ENCODE data around the gene DNAH2.
"Not testable (repeated sequence)": the region's sequence is repeated elsewhere in the genome, so short reads cannot be mapped to it uniquely, and the experiment has no call there.

Gene DNAH2

DNA sequence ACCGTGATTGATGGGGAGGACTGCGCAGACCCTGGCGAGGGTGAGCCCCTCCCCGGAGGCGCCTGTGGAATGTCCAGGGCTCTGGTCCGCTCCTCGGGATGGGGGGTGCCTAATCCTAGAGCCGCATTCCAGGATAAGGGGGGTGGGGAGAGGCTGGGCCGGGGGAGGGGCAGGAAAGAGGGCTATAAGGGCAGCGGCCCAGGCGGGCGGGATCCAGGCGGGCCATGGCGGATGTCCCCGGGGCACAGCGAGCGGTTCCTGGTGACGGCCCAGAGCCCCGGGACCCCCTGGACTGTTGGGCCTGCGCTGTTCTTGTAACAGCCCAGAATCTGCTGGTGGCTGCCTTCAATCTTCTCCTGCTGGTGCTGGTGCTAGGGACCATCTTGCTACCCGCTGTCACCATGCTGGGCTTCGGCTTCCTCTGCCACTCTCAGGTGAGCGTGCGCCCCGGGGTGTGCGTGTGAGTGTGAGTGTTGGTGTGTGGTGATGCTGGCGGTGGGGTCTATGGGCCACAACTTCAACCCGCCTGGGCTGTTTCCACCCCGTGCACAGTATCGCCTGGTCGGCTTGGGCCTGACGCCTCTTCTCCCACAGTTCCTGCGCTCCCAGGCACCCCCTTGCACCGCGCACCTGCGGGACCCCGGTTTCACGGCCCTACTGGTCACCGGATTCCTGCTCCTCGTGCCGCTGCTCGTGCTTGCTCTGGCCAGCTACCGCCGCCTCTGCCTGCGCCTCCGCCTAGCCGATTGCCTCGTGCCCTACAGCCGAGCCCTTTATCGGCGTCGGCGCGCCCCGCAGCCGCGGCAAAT lies 137.5 kb downstream of the DNAH2 start, which contains the start of gene TMEM88:
TMEM88 (plus strand) TSS at position 216 of the 809 bp plus-strand sequence; CDS start at position 225, 9 bp downstream.
- no peak for DNase-seq

DNA sequence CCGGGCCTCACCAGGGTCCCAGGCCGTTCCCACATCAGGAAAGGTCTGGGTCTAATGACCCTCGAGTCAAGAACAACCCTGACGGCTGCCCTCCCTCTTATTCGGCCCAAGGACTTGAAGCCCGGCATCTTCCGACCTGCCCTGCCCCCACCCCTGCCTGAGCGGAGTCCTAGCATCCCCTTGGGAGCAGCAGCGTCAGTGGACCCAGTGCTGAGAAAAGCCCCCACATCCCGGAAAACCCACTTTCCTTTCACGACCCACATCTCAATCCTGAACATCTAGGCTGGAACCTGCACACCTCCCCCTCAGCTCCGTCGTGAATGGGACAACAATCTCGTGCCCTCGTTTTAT lies 138.1 kb downstream of the DNAH2 start:
- no peak for DNase-seq

DNA sequence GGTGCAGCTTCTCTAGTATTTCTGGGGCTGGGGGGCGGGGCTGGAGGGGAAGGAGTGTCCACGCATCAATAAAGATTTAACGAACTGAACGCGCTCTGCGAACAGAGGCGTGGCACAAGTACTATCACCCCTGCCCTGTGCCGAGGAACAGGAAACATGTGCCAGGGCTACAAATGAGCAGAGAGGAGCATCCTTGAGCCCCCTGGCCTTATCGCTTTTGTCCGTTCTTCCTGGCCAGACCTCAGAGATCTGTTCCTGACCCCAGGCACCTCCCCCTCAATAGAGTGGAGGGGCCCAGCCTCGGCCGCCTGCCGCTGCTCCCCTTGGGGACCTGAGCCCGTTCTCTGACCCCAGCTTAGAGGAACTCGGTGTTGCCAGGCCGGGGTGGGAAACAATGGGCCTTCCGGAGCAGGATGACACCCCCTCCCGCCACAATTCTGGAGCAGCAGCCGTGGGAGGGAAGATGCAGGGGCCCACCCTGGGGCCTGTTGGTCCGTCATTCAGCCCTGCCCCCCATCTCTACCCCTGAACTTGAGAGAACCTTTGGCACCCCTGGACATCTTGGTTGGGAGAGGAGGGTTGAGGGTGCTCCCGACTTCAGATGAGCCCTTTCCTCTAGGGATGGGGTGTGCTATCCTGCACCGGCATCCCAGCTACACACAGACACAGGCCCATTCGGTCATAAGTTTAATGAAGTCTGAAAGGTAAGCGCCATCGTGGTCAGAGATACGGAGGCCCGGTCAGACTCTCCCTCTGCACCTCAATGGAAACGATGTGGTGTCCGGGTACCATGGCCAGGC lies 138.7 kb downstream of the DNAH2 start:
- DNase-seq, result no peak

DNA sequence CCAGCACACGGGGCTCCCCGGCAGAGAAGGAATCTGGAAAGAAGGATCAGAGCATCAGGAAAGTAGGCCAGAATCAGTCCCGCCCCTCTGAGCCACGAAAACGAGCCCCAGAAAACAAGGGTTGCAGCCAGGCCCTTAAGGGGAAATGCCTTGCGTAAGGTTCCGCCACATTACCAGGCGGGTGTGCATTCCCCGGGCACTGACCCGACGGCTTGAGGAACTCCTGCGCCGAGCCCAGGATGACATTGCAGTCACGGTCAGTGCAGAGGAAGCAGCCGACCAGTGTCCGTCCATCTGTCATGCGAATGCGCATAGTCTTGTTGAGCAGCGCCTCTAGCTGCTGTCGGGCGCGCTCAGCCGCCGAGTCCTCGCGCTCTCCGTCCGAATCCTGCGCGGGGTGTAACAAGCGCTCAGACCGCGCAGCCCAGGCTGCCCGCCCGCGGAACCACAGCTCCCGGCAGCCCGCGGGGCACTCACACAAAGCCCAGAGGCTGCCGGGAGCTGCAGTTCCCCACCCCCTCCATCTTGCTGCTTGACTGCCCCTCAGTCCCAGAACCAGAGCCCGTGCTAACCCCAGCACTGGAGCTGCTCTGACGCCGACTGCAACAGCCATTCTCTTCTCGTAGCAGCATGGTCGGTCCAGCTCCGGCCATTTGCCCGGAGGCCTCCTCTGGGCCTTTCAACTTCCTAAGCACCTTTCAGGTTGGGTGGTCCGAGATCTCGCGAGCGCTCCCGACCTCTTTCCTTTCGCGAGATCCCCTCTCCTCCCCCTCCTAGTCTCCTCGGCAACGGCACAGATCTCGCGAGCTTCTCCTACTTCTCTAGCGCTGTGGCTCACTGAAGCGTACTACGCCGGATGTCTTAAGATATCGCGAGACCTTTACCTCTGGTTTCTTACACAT lies 139.5 kb downstream of the DNAH2 start, which contains the start of gene NAA38:
NAA38 (minus strand) TSS at position 749 of the 902 bp plus-strand sequence; CDS start at position 653, 96 bp downstream.
- peak; percentile 90 for DNase-seq

GRCh38 chr17:7857713-7858521 lies 140.4 kb downstream of the DNAH2 start, which contains the start of gene CYB5D1:
CYB5D1 (plus strand) TSS chr17:7858003; CDS start chr17:7858135, 132 bp downstream.
- DNase-seq, result peak; percentile 86

DNA sequence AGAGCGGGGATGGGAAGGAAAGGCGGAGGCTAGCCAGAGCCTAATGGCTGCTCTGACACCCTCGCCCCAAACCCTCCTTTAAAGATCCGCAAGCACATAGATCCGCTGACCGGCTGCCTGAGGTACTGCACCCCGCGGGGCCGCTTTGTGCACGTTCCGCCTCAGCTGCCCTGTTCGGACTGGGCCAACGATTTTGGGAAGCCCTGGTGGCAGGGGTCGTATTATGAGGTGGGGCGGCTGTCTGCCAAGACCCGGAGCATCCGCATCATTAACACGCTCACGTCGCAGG lies 140.9 kb downstream of the DNAH2 start:
- DNase-seq, result no peak

DNA sequence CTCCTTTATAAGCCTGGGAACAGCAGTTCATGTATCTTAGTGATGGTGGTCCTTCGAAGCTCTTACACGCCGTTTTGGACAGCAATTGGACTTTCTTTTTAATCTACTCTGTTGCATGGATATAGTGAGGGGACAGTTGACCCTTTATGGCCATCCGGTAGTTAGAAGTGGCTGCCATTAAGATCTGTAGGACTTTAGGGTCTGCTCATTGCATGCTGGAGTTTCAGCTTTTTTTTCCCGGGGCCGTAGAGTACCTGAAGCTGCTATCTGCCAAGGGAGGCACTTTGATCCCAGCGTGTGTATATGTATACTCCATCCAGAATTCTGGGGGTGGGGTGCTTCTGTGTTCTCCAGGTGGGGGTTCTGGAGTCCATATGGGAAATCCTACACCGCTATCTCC lies 141.5 kb downstream of the DNAH2 start:
- DNase-seq, result no peak

DNA sequence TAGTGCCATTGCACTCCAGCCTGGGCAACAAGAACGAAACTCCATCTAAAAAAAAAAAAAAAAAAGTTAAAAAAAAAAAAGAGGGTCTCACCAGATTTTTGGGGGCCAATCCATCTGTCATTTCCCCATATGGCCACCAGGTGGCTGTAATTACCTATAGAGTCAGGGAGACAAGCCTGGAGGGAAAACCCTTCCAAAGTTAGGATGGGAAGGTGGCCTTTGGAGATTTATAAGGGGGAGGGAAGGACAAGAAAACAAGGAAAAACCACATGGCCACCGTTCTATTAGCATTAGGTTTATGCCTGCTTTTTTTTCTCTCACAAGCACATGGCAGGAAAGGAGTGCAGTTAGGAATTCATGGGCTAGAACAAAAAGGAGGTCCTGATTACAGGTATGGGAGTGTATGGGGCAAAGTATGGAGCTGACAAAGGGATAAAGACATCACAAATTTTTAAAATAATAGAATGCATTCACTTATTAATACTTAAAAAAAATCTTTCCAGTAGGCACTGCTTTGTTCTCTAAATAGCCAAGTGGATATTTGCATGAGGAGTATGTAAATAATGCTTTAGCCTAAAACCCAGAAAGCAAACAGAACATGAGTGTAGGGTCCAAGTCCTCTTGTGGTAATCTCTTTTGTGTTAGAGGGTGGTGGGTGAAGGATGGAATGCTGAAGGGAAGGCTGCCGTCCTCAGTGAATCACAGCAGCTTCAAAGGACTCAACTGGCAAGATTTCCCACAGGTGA lies 145.3 kb downstream of the DNAH2 start:
- DNase-seq, result peak; percentile 47

DNA sequence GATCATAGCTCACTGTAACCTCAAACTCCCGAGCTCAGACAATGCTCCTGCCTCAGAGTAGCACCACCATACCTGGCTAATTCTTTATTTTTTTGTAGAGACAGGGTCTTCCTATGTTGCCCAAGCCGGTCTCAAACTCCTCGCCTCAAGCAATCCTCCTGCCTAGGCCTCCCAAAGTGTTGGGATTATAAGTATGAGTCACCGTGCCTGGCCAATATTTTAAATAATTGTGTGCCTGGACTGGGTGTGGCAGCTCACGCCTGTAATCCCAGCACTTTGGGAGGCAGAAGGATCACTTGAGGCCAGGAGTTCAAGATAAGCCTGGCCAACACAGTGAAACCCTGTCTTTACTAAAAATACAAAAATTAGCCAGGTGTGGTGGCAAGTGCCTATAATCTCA lies 146.8 kb downstream of the DNAH2 start:
- not testable (repeated sequence) for DNase-seq

DNA sequence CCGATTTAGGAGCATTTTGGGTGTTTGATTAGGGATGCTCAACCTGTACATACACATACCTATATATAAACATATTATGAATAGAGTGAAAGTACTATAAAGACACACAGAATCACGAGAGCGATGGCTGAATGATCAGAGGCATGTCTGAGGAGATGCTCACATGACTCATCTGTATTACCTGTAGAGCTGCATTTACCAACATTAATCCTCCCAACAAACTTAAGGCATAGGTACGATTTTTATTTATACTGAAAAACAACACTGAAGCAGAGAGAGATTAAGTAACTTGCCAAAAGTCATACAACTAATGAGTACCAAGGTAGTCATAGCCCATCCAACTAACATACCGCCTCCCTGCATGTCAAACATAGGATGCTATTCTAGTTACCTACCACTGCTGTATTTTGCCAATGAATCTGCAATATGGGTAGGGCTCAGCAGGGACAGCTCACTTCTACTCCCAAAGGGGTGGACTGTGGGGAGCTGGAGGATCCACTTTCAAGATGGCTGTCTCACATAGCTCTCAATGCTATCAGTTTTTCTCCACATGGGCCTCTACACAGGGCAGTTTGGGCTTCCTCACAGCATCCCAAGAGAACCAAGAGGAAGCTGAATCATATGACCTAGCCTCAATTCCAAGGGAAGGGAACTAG lies 147.6 kb downstream of the DNAH2 start:
- DNase-seq, result no peak

DNA sequence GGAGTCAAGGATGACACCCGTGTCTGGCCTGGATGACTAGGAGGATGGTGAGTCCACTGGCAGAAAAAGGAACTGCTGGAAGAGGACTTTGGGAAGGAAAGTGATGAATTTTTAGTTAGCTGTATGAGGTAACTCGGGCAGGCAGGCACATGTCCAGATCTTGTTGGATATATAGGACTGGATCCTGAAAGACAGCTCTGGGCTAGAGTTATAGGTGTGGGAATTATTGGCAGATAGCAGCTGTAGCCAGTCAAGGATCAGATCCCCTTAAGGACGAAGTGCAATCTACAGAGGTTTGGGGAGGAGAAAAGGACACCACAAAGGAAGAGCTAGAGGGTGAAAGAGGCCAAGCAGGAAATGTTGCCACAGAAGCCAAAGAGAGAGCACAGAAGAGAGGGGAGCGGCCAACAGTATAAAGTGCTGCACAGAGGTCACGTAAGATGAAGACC lies 150.4 kb downstream of the DNAH2 start:
- no peak for DNase-seq

- DNase-seq, result no peak
These were observed 155.5 kb downstream of the DNAH2 start for GRCh38 chr17:7873051-7873450.

DNA sequence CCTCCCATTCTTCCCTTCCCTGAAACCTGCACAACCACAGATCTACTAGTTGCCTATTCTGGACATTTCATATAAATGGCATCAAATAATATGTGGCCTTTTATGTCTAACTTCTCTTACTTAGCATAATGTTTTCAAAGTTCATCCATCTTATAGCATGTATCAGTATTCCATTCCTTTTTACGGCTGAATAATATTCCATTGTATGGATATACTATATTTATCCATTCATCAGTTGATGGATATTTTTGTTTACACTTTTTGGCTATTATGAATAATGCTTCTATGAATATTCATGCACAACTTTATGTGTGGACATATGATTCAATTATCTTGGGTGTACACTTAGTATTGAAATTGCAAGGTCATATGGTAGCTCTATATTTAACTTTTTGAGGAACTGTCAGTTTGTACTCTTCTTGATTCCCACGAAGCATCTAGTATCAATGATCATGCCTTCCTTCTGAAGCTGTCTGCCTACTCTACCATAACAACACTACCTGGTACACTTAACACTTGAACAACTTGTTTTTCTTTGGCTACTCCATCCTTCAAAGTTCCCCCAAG lies 158.3 kb downstream of the DNAH2 start:
- DNase-seq, result no peak

DNA sequence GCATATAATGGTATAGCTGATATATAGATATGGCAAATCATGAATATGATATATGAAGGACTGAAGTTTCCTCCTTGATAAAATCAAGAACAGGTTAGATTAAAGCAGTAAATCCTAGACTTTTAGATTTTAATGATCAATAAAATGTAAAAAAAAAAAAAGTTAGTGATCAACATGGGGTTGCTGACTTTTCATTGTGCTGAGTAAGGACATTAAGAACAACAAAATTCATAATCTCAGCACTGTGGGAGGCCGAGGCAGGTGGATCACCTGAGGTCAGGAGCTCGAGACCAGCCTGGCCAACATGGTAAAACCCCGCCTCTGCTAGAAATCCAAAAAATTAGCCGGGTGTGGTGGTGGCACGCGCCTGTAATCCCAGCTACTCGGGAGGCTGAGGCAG lies 160.7 kb downstream of the DNAH2 start:
- no peak for DNase-seq

GRCh38 chr17:7880076-7880868 lies 162.7 kb downstream of the DNAH2 start:
- no peak for DNase-seq

DNA sequence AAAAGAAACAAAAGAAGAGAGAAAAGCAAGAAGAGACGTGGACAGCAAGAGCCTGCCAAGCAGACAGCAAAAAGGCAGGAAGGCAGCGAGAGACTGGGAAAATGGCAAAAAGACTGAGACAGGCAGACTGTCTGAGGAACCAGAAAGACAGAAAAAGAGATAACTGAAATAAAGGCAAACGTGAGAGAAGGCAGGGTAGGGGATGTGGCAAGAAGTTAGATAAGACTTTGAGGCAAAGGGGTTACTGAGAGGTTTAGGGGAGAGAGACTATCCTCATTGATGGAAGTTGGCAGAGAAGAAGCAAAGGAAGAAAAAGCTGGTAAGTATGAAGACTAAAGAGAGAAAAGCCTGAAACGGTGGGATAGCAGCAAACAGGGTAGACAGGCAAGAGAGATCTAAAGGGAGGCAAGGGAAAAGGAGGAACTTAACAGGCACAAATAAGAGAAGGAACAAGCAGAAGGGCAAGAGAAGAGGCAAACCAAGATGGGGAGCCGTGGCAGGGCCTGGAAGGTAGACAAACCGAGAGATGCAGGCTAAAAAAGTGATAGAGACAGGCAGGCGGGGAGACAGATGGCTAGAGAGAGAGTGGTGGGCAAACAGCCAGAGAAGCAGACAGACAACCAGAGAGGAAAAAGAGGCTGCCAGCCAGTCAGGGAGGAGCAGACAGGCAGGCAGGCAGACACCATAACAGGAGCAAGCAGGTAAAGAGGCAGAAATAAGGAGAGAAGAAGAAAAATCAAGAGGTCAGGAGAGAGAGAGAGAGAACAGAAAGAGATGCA lies 163.9 kb downstream of the DNAH2 start:
- DNase-seq, result peak; percentile 61

DNA sequence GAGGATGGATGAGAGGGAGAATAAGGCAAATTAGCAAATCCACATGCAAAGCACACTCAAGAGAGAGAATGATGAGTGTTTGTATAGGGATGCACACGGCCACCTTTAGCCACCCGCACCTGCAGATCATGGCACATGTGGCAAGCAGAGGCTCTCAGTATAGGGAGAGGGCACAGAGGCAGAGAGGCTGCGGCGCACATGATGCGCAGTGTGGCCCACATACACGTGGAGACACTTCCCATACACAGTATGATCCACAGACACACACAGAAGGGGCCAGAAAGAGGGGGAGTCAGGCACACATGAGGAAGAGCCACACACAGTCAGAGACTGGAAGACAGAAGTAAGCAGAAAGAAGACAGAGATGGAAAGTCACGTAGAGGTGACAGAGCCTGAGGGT lies 164.5 kb downstream of the DNAH2 start:
- no peak for DNase-seq

- DNase-seq, result no peak
These were observed 165.1 kb downstream of the DNAH2 start for GRCh38 chr17:7882629-7883028.
